Measurements from ENCODE around the gene HOXB3.

The HOXB3 gene

GRCh38 chr17:48556576-48557401 is 33.3 kb downstream of the HOXB3 start:
- DNase-seq (ENCODE audit: low read depth): no peak

- no peak for DNase-seq (ENCODE audit: low read depth)
Measured at GRCh38 chr17:48556229-48556575, 33.8 kb downstream of the HOXB3 start.

- DNase-seq (ENCODE audit: low read depth): no peak
Measured at GRCh38 chr17:48555258-48556228, 34.5 kb downstream of the HOXB3 start.

GRCh38 chr17:48554412-48555257 is 35.4 kb downstream of the HOXB3 start:
- no peak for DNase-seq (ENCODE audit: low read depth)

GRCh38 chr17:48553826-48554225 is 36.2 kb downstream of the HOXB3 start:
- DNase-seq (ENCODE audit: low read depth): no peak

GRCh38 chr17:48553190-48553547 is 36.9 kb downstream of the HOXB3 start:
- DNase-seq (ENCODE audit: low read depth): no peak

- no peak for DNase-seq (ENCODE audit: low read depth)
Measured at GRCh38 chr17:48552466-48553189, 37.4 kb downstream of the HOXB3 start.

- DNase-seq (ENCODE audit: low read depth): no peak
Measured at GRCh38 chr17:48551596-48552465, 38.2 kb downstream of the HOXB3 start.

GRCh38 chr17:48551214-48551555 is 38.9 kb downstream of the HOXB3 start:
- DNase-seq (ENCODE audit: low read depth): no peak

- no peak for DNase-seq (ENCODE audit: low read depth)
Measured at GRCh38 chr17:48550502-48551213, 39.4 kb downstream of the HOXB3 start.

GRCh38 chr17:48549914-48550501 is 40.0 kb downstream of the HOXB3 start:
- no peak for DNase-seq (ENCODE audit: low read depth)

- DNase-seq (ENCODE audit: low read depth): no peak
Measured at GRCh38 chr17:48549281-48549630, 40.8 kb downstream of the HOXB3 start.

GRCh38 chr17:48548523-48549280 is 41.3 kb downstream of the HOXB3 start:
- no peak for DNase-seq (ENCODE audit: low read depth)

GRCh38 chr17:48547808-48548522 is 42.1 kb downstream of the HOXB3 start:
- DNase-seq (ENCODE audit: low read depth): no peak

- DNase-seq (ENCODE audit: low read depth): no peak
Measured at GRCh38 chr17:48546924-48547807, 42.9 kb downstream of the HOXB3 start.

- no peak for DNase-seq (ENCODE audit: low read depth)
Measured at GRCh38 chr17:48546137-48546923, 43.7 kb downstream of the HOXB3 start.

Measured in activated T-cell treated with anti-CD3 and anti-CD28 coated beads for 1 hour (primary cell).